Endothelial cell of umbilical vein (primary cell): ENCODE results near the gene DEF6. TPM values are rescaled to one million over a fixed set of nuclear protein-coding genes. Genes with fewer than 3 reads are reported as not detected.

Experiments used
- BruUV-seq: library from RNA; stranded (reverse); fragments of 400-500 nt; replicated peaks from 2 replicates; lab custom pipeline; 2021; lab: Mats Ljungman, UMichigan
- CTCF ChIA-PET: fragments of 300-600, 350-600 bp; sonication (Branson Sonifier 250); formaldehyde crosslinking; loops from one replicate; lab custom pipeline; 2021; ENCODE audit warnings: antibody characterized with exemption, inconsistent platforms; lab: Charles Lee
- POLR2A ChIA-PET: fragments of 300-600, 350-600 bp; sonication (Branson Sonifier 250); formaldehyde crosslinking; loops from one replicate; lab custom pipeline; 2021; ENCODE audit warnings: antibody characterized with exemption, inconsistent platforms; lab: Charles Lee
- DNase-seq: peaks from one replicate; pipeline ENCODE4 v3.0.0-alpha.2; 2011; ENCODE audit warnings: low read depth, low spot score
- FAIRE-seq: peaks from 2 replicates; lab custom pipeline; 2011; peaks lifted over from hg19 to GRCh38; lab: Jason Lieb, UNC
- H2AFZ ChIP-seq: 2 replicates; pipeline ENCODE4 v1.6.0; 2012; ENCODE audit warnings: low read depth, low read length, control low read depth, inconsistent platforms
- H3K27ac ChIP-seq: 2 replicates; pipeline ENCODE4 v1.5.1; 2011; ENCODE audit warnings: low read depth, mild to moderate bottlenecking, control low read depth, low read length, moderate library complexity; ENCODE audit not compliant: insufficient read depth
- H3K27me3 ChIP-seq, 2 experiments: 2 replicates each; pipeline versions ENCODE4 v1.6.0 to v1.6.1; 2011; ENCODE audit warnings: low read length in 2 of 2, mixed read lengths in 1 of 2; ENCODE audit not compliant: control insufficient read depth in 2 of 2, insufficient read depth in 2 of 2
- H3K36me3 ChIP-seq, 2 experiments: 2 replicates in 1 of 2; 3 replicates in 1 of 2; pipeline ENCODE4 v1.5.1; 2011; ENCODE audit warnings: low read length in 2 of 2, mild to moderate bottlenecking in 1 of 2, moderate library complexity in 1 of 2; ENCODE audit not compliant: control insufficient read depth in 2 of 2, insufficient read depth in 2 of 2; ENCODE audit errors: extremely low read depth in 1 of 2
- H3K4me1 ChIP-seq: 3 replicates; pipeline ENCODE4 v1.5.1; 2011; ENCODE audit warnings: mild to moderate bottlenecking, low read length; ENCODE audit not compliant: control insufficient read depth, insufficient read depth; ENCODE audit errors: extremely low read depth
- H3K4me2 ChIP-seq: 2 replicates; pipeline ENCODE4 v1.6.1; 2011; ENCODE audit warnings: low read length, control low read depth, mixed read lengths; ENCODE audit not compliant: insufficient read depth
- H3K4me3 ChIP-seq, 3 experiments: fragments of 200-600 bp in 1 of 3; sonication (generic), shearing (Covaris generic) in 1 of 3; replicated peaks in 1 of 3; 2 replicates each; pipeline ENCODE4 v1.5.1; 2011 to 2016; ENCODE audit warnings: control low read depth in 3 of 3, low read length in 3 of 3, mild to moderate bottlenecking in 2 of 3, inconsistent platforms in 1 of 3, low read depth in 1 of 3, moderate library complexity in 1 of 3; ENCODE audit not compliant: insufficient read depth in 1 of 3
- H3K79me2 ChIP-seq: 2 replicates; pipeline ENCODE4 v1.6.0; 2012; ENCODE audit warnings: low read length, inconsistent platforms; ENCODE audit not compliant: control insufficient read depth, insufficient read depth
- H3K9ac ChIP-seq: replicated peaks from 2 replicates; pipeline ENCODE3; 2011; ENCODE audit warnings: low read length, control low read depth; ENCODE audit not compliant: insufficient read depth; ENCODE audit errors: extremely low read depth
- H3K9me1 ChIP-seq: replicated peaks from 3 replicates; pipeline ENCODE4 v1.6.0; 2011; ENCODE audit warnings: mild to moderate bottlenecking, low read length; ENCODE audit not compliant: control insufficient read depth, insufficient read depth; ENCODE audit errors: extremely low read depth
- H3K9me3 ChIP-seq: replicated peaks from 2 replicates; pipeline ENCODE4 v1.5.1; 2012; ENCODE audit warnings: low read length, inconsistent platforms; ENCODE audit not compliant: control insufficient read depth, insufficient read depth
- H4K20me1 ChIP-seq: replicated peaks from 2 replicates; pipeline ENCODE3; 2011; ENCODE audit warnings: mild to moderate bottlenecking, low read length; ENCODE audit not compliant: control insufficient read depth, insufficient read depth; ENCODE audit errors: extremely low read depth
- EZH2 ChIP-seq: IDR thresholded peaks from 2 replicates; pipeline ENCODE4 v1.6.1; 2012; ENCODE audit warnings: borderline replicate concordance, low read depth, mild to moderate bottlenecking, moderate library complexity, low read length, inconsistent platforms; ENCODE audit not compliant: severe bottlenecking
- FOS ChIP-seq: IDR thresholded peaks from 2 replicates; pipeline ENCODE4 v1.6.1; 2011; ENCODE audit warnings: mild to moderate bottlenecking, low read length, moderate library complexity, borderline replicate concordance; ENCODE audit not compliant: insufficient read depth
- GATA2 ChIP-seq: IDR thresholded peaks from 2 replicates; pipeline ENCODE4 v1.7.0; 2011; ENCODE audit warnings: low read depth, mild to moderate bottlenecking, moderate library complexity, mixed read lengths, low read length; ENCODE audit not compliant: insufficient read length, insufficient read depth
- JUN ChIP-seq: IDR thresholded peaks from 2 replicates; pipeline ENCODE4 v1.6.1; 2011; ENCODE audit warnings: borderline replicate concordance, low read depth; ENCODE audit not compliant: insufficient read length, insufficient read depth
- MAX ChIP-seq: IDR thresholded peaks from 2 replicates; pipeline ENCODE4 v1.6.1; 2011; ENCODE audit not compliant: insufficient read depth, insufficient read length
- MYC ChIP-seq: IDR thresholded peaks from one replicate; pipeline ENCODE4 v1.6.1; 2011; ENCODE audit warnings: mild to moderate bottlenecking, low read depth, low read length
- POLR2A ChIP-seq: IDR thresholded peaks from 2 replicates; pipeline ENCODE4 v1.6.1; 2012; ENCODE audit warnings: low read depth, mild to moderate bottlenecking, control low read depth, low read length
- POLR2AphosphoS5 ChIP-seq: IDR thresholded peaks from 2 replicates; pipeline ENCODE4 v1.6.1; 2012; ENCODE audit warnings: low read depth, mild to moderate bottlenecking, control low read depth, low read length, moderate library complexity; ENCODE audit not compliant: insufficient read depth
- dilution Hi-C: fragments of 300-500 bp; cut with MboI; formaldehyde crosslinking; loops from one replicate; pipeline ENCODE4 v1.15.0; 2019; ENCODE audit warnings: low sequenced_read_pairs; ENCODE audit not compliant: extremely low pct_ligation_motif_present
- intact Hi-C: fragments of 100-400 bp; cut with micrococcal nuclease; formaldehyde crosslinking; loops from one replicate; pipeline ENCODE4 v1.10.0; 2022
- polyA plus RNA-seq, 4 experiments: library from polyadenylated mRNA; depleted of rRNA in 3 of 4; stranded (reverse) in 3 of 4; unstranded in 1 of 4; fragments of >200 nt; gene quantifications; 2 replicates each; pipeline versions ENCODE4 v1.2.1 to v1.2.3, GENCODE V29; 2011 to 2012; ENCODE audit warnings: missing spikeins in 1 of 4
- total RNA-seq: library from RNA; stranded (reverse); gene quantifications from 2 replicates; pipeline ENCODE4 v1.2.3, GENCODE V29; 2021
- TF ChIP-seq, protein P1 (sequence below), 2 donors: IDR thresholded peaks; 1 replicate in 1 of 2; 2 replicates in 1 of 2; pipeline ENCODE4 v1.5.1; 2011; ENCODE audit warnings: low read length in 2 of 2, mild to moderate bottlenecking in 2 of 2, moderate library complexity in 2 of 2, control low read depth in 1 of 2, inconsistent platforms in 1 of 2, low read depth in 1 of 2; ENCODE audit not compliant: insufficient read depth in 1 of 2; ENCODE audit errors: extremely low read depth in 1 of 2

Gene DEF6
- total and polyA plus RNA-seq, 2 donors (not counting 3 experiments of a cell fraction or from before 2014, with no cell fraction given) = 0.59 to 0.77 TPM

DNA sequence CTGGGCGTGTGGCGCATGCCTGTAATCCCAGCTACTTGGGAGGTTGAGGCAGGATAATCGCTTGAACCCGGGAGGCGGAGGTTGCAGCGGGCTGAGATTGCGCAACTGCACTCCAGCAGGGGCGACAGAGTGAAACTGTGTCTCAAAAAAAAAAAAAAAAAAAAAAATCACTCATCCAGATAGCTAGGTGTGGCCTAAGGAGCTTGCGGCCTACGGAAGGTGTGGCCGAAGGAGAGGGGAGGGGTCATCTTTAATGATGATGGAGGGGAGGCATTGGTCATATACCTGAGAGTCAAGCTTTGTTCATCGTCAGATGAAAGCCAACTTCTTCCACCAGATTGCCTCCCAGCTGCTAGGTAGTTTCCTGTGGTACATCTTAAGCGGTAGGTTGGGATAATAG is 43.9 kb downstream of the DEF6 start:
- Histone ChIP-seq H3K27me3 (peaks cover 0 to 4% of the 10 kb centered on the region in 2 experiments), H3K9me1 (no peaks in the 10 kb centered on the region), H3K79me2 (peaks cover 38% of the 10 kb centered on the region), H3K9ac (no peak overlapping the region), H3K36me3 (peaks cover 2 to 7% of the 10 kb centered on the region in 2 experiments), H4K20me1 (peaks cover 2% of the 10 kb centered on the region), H3K4me1 (peaks cover 14% of the 10 kb centered on the region), H3K4me2 (no peak overlapping the region), H3K9me3 (no peaks in the 10 kb centered on the region), H3K27ac (no peak overlapping the region), H2AFZ (no peak overlapping the region), H3K4me3 (no peak overlapping the region)
- no TSS peak for BruUV-seq
- FAIRE-seq = no peak
- dilution Hi-C loops = no loop called here
- TF ChIP-seq POLR2AphosphoS5 (no peak), FOS (no peak), MYC (no peak), GATA2 (no peak), MAX (no peak), JUN (no peak), EZH2 (no peak), POLR2A (no peak)
- TF ChIP-seq, protein P1, sequence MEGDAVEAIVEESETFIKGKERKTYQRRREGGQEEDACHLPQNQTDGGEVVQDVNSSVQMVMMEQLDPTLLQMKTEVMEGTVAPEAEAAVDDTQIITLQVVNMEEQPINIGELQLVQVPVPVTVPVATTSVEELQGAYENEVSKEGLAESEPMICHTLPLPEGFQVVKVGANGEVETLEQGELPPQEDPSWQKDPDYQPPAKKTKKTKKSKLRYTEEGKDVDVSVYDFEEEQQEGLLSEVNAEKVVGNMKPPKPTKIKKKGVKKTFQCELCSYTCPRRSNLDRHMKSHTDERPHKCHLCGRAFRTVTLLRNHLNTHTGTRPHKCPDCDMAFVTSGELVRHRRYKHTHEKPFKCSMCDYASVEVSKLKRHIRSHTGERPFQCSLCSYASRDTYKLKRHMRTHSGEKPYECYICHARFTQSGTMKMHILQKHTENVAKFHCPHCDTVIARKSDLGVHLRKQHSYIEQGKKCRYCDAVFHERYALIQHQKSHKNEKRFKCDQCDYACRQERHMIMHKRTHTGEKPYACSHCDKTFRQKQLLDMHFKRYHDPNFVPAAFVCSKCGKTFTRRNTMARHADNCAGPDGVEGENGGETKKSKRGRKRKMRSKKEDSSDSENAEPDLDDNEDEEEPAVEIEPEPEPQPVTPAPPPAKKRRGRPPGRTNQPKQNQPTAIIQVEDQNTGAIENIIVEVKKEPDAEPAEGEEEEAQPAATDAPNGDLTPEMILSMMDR (IDR thresholded peaks at IDR 0.05; ENCODE audit: extremely low read depth in 1 of 2, insufficient read depth in 1 of 2, low read depth in 1 of 2, low read length in 2 of 2) = no peak
- POLR2A ChIA-PET = interaction anchor here (1.2 to 1.6 kb wide), 3 partner anchors 84 to 127 kb away, joined by 3 to 6 read pairs (median 5); partner anchors contain the start of gene RPL10A
- intact Hi-C loops = no loop called here
- CTCF ChIA-PET = interaction anchor here (0.7 to 6.9 kb wide), 21 partner anchors 9 to 140 kb away, joined by 3 to 270 read pairs (median 5); partner anchors contain the start of genes DEF6, FANCE and RPL10A
- no peak for DNase-seq
